Pulmonary artery endothelial cell (primary cell): ENCODE data around the gene BRD3OS. TPM values are rescaled to one million over a fixed set of nuclear protein-coding genes. Genes with fewer than 3 reads are reported as not detected.
A peak's percentile ranks its signal among the peaks of the same experiment; 100 is the strongest.

ENCODE experiments used
- DNase-seq: peaks from one replicate; pipeline ENCODE4 v3.0.0-alpha.2; 2011; ENCODE audit warnings: low read depth, low spot score
- total RNA-seq: library from RNA; depleted of rRNA; stranded (reverse); fragments of >200 nt; gene quantifications from 2 replicates; pipeline ENCODE4 v1.2.3, GENCODE V29; 2014

The BRD3OS gene, protein sequence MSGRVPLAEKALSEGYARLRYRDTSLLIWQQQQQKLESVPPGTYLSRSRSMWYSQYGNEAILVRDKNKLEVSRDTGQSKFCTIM
- 12.9 and 15.3 TPM in 2 replicates for total RNA-seq

DNA sequence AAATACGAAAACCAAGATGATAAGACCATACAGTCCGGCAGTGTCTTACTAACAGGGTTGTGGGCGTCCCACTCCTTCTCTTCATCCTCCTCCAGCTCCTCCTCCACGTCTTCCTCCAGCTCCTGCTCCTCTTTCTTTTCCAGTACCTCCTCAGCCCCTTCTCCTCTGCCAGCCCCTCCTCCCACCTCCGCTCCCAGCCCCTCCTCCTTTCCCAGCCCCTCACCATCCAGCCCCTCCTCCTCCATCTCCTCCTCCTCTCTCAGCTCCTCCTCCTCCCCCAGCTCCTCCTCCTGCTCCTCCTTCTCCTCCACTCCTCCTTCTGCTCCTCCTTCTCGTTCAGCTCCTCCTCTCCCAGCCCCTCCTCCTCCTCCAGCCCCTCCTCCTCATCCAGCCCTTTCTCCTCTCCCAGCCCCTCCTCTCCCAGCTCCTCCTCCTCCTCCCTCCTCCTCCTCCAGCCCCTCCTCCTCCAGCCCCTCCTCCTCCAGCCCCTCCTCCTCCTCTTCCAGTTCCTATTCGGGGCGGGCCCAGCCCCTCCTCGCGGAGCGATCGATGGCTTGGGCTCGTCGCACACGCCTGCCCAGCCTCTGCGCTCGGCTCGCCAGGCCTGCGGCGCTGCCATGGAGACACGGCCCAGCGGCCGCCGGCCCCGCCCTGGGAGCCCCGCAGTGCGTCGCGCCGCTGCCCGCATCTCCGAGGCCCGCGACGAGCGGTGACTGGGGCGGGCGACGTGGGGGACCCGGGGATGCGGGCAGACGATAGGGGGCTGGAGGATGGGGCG lies at the start of gene BRD3OS:
Gene BRD3OS (plus strand): TSS at position 654 of the 778 bp plus-strand sequence. CDS start 1,267 bp downstream, outside the sequence.
- peak; percentile 100 for DNase-seq

- DNase-seq, result no peak
Observed at GRCh38 chr9:133975511-133975910, 49.8 kb upstream of the BRD3OS start.

DNA sequence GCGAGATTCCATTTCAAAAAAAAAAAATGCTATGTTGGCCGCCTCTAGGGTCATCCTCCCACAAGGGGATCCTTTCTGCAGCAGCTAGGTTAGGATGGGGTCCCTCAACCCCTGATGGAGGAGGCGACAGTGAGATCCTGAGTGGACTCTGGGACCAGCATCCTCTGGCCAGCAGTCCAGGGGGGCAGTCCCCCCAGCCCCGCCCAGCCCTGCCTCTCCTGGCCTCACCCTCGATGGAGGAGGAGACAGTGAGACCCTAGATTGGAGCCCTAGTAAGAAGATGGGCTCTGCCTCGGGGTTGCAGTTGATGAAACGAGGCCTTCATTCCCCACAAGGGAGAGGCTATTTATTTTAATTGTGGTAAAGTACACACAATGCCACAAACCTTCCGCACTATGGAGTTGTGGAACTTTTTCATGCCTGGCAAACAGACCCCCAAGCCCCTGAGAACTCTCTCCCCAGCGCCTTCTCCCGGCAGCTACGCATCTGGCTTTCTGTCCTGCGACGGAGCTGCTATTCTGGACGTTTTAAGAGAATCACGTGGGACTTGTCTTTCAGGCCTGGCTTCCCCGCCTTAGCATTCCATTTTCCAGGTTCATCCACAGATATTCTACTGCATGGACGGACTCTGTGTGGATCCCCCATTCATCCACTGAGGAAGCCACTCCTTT lies 49.0 kb upstream of the BRD3OS start:
- DNase-seq, result no peak

- no peak for DNase-seq
Observed at GRCh38 chr9:133976887-133977286, 48.4 kb upstream of the BRD3OS start.

- DNase-seq, result no peak
Observed at GRCh38 chr9:133977421-133978201, 47.7 kb upstream of the BRD3OS start.

DNA sequence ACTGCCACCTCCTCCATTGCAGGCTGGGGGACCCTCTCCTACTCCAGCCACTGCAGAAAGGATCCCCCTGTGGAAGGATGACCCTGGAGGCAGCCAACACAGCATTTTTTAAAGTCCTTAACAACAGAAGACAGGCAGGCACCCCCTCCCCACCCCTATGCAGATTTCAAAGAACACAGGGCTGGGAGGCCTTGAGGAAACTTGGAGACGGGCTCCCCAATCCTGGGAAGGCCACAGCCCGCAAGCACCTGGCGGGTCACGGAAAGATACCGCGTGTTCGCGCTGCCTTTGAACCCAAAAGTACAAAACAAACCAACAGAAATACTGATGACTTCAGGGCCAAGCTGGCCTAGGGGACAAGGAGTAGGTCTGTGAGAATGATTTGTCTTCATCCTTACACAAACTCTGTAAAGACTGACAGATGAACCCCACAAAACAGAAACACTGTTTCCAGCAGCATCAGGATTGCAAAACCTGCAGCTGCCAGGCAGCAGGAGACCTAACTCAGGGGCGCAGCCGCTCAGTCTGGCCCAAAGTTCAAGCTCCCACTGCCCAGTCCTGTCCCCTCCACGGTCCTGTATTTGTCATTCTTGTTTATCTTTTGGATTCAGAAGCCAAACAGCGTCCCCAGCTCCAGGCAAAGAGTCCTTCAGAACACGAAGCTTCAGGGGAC lies 46.9 kb upstream of the BRD3OS start:
- no peak for DNase-seq

DNA sequence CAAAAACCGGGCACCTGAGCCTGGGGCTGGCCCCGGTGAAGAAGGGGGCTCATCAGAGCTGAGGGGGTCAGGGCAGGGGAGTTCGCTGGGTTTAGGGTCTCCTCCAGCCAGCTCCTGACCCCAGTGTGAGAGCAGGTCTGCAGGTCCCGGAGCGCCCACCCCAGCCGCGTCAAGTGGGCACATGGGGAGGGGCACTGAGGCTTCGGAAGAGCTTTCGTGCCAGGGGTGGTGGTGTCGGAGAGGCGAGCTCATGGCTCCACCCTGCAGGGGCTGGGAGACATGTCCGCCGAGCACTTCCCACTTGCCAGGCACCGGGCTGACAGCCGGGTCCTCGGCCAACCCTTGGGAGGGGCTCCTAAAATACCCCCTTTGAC lies 46.4 kb upstream of the BRD3OS start:
- DNase-seq, result no peak

GRCh38 chr9:133979273-133979920 lies 45.9 kb upstream of the BRD3OS start:
- no peak for DNase-seq

DNA sequence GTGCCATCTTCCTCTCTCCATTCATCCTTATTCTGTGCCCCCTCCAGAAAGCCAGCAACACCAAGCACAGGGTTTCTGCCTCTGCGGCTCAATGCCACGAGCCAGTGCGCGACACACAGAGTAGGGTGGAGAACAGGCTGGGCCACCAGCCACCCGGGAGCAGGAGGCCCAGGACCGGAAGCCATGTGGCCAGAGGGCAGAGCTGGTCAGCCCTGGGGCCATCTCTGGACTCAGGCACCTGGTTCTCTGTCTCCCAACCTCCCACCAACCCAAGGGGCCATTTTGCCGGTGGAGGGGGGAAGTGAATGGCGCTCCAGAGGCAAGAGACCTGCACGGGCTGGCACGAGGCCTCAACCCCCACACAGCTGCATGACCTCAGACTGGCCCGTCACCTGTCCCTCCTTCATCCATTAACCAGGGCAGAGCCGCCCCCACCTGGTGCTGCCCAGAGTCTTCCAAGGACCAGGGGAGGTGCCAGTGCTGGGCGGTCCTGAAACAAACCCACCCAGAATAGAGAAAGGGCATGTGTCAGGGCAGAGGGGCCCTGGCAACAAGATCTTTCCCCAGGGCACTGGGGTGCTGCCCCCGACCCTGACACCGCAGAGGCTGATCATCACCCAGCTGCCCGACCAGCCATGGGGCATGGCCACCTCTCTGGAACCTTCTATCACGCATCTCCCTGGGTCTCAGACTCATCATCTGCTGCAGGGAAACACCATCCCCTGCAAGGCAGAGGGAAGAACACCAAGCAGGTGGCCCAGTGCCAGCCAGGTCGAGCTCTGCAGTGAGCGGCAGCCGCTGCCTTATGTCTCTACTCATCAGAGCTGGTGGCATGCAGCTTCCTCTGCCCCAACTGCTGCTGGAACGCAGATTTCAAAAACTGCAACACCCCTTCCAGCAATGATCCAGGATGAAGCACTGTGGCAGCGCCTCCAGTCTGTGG lies 45.1 kb upstream of the BRD3OS start:
- no peak for DNase-seq

DNA sequence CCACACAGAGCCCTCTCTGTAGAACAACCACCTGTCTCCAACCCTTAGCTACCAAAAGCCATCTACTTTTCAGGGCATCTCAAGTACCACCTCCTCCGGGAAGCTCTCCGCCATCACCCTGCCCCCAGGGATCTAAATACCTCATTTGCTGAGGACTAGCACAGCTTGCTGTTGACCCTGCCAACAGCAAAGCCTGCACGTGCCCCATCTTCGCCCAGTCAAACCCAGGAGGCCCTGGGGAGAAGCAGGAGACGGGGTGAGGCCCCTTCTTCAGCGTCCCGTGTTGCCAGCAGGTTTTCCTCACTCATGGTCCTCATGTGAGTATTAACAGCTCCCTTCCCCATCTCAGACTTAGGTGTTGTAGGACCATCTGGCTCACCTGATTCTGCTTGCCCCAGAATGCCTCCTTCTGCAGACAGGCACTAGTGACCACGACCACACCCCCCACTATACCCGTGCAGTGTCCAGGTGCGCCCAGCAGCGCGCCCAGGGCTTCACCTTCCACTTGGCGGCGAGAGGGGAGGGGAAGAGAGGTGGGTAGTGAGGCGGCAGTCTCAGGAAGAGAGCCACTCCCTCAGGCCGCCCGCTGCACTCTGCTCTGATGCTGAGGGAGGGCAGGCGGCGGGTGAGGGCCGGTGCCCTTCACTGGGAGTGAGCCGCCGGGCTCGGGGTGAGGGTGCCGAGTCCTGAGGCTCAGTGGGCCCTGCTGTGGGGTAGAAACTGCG lies 44.3 kb upstream of the BRD3OS start:
- DNase-seq, result no peak

DNA sequence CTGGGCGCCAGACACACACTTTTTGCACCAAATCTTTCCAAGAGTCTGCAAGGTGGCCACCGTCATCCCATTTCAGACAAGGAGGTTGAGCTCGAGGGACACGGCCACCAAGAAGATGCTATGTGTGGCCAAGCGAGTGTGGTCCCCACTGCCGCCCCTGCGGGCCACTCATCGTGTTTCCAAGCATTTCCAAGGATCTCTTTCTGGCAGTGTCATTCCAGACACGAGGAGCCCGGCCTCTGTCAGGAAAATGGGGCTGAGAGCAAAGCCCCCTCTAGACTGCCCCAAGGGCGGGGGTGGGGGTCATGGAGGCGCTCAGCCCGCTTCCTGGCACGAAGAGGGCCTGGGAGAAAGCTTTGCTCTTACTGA lies 43.7 kb upstream of the BRD3OS start:
- DNase-seq, result no peak

GRCh38 chr9:133981958-133982681 lies 43.2 kb upstream of the BRD3OS start:
- no peak for DNase-seq

DNA sequence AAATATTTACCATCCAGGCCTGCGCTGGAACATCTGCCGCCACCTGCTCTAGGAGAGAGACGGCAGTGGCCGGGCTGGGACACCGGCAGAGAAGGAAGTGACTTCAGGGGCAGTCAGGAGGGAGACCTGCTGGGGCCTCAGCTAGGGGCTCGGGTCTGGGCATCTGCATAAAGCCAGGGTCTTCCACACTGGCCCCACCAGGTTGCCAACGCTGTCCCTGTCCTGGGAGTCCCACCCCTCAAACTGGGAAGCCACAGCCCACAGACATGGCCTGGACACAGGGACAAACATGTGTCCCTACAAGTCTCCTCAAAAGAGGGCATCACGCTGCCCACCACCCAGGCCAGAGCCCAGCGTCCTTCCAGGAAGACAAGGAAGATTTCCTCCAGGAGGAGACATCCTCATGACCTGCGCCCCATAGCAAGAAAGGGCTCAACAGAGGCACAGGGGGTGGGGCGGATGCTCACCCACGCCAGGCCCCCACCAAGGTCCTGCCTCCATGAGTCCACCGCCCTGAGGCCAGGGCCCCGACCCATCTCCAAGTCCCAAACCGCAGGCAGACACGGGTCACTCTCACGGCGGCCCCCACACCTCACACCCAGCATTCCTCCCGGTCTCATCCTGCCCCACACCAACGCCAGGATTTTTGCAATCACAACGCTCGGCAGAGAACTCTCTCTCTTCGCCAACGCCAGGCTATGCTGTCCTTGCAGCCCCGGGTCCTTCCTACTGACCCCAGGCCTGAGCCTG lies 42.1 kb upstream of the BRD3OS start:
- no peak for DNase-seq

DNA sequence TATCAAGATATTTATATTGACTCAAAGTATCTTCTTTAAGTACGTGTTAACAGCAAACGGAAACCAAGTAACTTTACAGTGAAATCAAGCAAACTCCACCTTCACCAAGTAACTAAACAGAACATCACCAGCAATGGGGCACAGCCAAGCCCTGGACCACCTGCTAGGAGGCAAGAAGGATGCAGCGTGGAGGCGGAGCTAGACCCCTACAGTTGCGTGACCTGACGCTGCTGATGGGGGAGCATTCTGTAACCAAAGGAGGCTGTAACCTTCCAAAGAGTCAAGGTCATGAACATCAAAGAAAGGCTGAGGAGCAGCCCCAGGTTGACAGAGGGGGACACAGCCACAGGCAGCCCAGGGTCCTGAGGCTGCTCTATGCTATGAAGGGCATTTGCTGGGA lies 39.2 kb upstream of the BRD3OS start:
- DNase-seq, result no peak

- no peak for DNase-seq
Observed at GRCh38 chr9:133986774-133987445, 38.4 kb upstream of the BRD3OS start.

DNA sequence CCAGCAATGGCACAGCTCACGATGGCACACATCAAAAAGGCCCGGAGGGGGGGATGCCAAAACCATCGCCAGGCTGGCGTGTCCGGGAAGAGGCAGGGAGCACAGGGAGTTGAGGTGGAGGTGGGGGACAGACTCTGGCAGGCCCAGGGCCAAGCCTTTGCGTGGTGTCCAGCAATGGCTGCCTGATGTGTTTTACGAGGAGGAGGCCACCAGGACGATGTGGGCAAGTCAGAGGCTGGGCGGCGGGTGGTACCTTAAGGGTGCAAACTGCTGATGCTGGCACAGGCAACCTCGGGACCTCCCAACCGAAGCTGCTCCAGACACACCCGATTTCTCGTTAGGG lies 37.9 kb upstream of the BRD3OS start:
- no peak for DNase-seq

DNA sequence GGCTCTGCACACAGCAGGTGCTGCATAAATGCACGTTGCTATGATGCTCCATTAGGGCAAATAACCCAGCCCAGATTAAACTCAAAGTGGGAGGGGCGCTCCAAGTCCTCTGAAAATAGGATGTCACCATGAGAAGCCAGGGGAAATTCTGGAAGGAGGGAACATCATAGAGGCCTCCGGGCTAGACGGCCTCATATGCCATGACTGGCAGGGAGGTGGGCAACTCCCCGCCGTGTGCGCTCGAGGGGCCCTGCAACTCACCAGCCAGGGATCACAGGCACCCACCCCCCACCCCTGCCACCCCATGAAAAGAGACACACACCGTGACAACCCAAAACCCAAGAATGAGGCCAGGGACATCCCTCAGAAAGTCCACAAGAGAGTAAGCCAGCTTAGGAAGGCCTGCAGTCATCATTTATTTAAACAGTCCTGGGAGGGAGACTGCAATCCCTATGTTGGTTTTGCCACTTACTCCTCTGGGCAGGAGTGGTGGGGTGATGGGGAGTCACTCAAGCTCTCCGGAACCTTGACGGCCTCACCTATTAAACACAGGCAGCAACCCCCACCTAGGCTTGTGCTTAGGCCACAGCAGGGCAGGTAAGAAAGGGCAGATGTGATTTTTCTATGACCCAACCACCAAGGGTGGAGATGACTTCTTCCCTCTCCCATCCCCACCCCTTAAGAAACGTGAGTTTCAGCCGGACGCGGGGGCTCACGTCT lies 37.2 kb upstream of the BRD3OS start:
- no peak for DNase-seq
